D721Med (cell line): ENCODE results near the gene PRELID2.

Source experiments
- DNase-seq: peaks from one replicate; pipeline ENCODE4 v3.0.0; 2011; ENCODE audit warnings: low spot score; ENCODE audit not compliant: insufficient read length
- FAIRE-seq: peaks from 2 replicates; lab custom pipeline; 2011; peaks lifted over from hg19 to GRCh38; lab: Jason Lieb, UNC
- TF ChIP-seq, protein P1 (sequence below): IDR thresholded peaks from 2 replicates; pipeline ENCODE4 v1.5.1; 2012; ENCODE audit warnings: mild to moderate bottlenecking, control low read depth; ENCODE audit not compliant: insufficient read depth; ENCODE audit errors: missing control alignments

The PRELID2 gene

DNA sequence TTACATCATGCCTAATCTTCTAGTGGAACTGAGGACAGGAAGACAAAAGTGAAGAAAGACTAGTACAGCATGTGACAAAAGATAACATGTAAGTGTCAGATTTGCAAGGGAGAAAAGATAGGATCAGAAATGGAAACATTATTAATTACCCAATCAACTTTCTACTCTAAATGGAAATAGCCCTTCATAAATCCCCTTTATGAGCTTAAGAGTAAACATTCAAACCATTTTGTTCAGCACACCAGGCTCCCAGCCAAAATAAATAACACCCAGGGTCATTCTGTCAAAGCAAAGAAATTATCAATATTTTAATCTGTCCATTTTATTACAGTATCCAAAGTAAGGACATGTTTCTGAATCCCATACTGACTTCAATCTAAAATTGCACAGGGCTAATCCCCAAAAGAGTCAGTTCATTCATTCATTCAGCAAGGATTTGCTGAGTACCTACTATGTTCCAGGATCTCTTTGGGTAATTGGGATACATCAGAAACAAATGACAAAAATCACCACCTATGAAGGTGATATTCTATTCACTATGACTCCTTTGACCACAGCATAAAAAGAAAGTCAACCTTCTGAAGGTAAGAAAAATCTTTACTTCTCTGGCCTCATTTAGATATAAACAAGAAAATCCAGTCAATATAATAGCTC, 5.3 kb downstream of the PRELID2 start:
- FAIRE-seq: no peak
- DNase-seq: no peak
- TF ChIP-seq, protein P1, sequence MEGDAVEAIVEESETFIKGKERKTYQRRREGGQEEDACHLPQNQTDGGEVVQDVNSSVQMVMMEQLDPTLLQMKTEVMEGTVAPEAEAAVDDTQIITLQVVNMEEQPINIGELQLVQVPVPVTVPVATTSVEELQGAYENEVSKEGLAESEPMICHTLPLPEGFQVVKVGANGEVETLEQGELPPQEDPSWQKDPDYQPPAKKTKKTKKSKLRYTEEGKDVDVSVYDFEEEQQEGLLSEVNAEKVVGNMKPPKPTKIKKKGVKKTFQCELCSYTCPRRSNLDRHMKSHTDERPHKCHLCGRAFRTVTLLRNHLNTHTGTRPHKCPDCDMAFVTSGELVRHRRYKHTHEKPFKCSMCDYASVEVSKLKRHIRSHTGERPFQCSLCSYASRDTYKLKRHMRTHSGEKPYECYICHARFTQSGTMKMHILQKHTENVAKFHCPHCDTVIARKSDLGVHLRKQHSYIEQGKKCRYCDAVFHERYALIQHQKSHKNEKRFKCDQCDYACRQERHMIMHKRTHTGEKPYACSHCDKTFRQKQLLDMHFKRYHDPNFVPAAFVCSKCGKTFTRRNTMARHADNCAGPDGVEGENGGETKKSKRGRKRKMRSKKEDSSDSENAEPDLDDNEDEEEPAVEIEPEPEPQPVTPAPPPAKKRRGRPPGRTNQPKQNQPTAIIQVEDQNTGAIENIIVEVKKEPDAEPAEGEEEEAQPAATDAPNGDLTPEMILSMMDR: no peak

DNA sequence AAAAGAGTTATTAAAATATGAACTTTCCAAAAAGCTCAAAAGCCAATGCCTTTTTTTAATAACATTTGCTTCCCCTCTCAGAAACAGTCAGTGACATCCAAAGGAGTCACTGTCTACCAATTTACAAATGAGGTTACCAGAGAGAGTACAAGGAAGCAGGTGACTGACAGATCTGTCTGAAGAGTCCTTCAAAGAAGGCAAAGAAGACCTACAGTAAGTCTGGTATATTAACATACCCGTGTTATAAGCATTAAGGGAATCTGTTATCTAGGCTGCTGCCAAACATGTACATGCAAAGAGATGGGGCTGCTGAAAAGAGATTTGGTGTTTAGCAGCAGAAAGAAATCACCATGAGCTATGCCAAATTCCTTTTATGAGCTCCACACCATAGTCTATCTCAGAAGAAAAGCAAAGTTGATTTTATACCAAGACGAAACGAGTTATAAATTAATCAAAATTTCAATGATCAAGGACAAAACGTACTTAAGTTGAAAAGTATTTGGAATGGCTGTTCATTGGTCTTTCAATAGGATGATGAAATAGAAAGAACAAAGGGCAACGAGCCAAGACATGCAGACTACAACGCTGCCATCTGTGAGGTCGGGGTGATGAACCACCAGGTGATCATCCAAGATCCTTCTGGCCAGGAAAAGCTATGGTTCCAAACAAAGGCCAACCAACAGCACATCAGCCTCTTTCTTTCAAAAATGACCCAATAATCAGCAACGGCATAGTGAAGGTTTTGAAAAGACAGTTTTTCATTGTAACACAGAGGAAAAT, 8.1 kb downstream of the PRELID2 start:
- DNase-seq: no peak
- TF ChIP-seq, protein P1: no peak
- no peak for FAIRE-seq

DNA sequence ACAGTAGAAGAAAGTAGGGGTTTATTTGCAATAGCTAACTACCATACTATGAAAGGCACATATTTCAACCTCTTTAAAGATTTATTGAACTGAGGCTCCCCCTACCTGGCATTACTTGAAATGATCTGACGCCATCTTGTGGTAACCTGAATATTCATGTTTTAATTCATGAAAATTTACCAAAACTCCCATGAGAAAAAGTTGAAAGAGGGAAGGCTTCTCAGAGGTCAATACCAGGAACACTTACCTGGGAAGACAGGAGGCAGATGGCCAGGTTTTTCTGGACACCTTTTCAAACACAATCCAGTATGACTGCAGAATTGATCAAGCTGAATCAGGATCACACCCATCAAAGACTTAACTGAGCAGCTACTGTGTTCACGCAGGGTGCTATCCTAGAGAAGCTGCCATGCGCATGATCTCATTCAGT, 9.4 kb downstream of the PRELID2 start:
- TF ChIP-seq, protein P1: peak; percentile 84
- DNase-seq: no peak
- FAIRE-seq: peak; percentile 80

DNA sequence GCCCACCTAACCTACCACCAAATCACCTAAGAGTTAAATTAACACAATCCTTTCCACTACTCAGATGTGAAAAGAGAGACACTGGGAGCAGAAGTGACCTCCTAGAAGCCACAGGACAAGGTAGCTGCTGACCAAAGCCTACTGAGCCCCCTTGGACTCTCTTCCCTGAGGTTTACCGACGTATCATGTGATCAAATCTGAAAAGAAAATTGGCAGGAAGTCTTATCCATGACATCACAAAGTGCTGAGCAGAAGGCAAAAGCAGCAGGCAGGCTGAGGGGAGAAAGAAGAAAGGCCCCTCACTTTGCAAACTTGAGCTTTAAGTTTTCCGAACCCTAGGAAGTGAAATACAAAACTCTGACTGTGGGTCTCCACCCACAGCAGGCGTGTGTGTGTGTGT, 11.1 kb downstream of the PRELID2 start:
- no peak for DNase-seq
- FAIRE-seq: no peak
- TF ChIP-seq, protein P1: no peak

DNA sequence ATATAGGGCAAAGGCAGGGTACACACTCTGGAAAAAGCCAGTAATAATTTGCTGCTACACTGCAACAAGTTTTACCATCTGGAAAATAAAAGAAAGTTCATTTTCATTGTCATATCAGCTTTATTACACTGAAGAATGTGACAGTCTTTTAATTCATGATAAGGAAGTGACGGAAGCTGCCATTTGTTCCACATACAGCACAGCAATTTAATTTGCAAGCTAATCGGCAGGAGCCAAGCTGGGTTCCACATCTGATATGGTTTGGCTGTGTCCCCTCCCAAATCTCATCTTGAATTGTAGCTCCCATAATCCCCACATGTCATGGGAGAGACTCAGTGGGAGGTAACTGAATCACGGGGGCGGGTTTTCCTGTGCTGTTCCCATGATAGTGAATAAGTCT, 16.5 kb downstream of the PRELID2 start:
- no peak for DNase-seq
- no peak for FAIRE-seq
- TF ChIP-seq, protein P1: no peak

DNA sequence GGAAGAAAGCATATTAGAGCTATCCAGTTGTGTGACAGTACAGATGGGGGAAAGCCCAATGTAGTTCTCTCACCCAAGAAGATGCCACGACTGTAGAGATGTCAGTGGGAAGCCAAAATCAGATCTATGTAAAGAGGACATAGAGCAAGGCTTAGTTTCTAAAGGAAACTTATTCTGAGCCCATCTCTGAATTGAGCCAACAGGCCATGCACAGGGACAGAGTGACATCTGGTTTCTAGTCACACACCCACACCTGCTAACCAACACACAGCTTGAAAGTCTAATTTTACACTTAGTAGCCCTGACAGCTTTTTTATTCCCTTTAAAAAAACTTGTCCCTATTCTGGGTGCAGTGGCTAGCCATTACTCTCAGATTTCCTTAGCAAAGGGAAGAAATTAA, 22.3 kb downstream of the PRELID2 start:
- no peak for FAIRE-seq
- no peak for DNase-seq
- TF ChIP-seq, protein P1: no peak
